SKM-1 (cell line): ENCODE results near the gene S100A14.

Experiments used
- DNase-seq: peaks from one replicate; lab custom pipeline; 2025; ENCODE audit not compliant: unreplicated experiment; lab: John Stamatoyannopoulos, UW

The S100A14 gene

GRCh38 chr1:153566414-153567371 is 49.4 kb downstream of the S100A14 start:
- peak; percentile 98 for DNase-seq

GRCh38 chr1:153565529-153566374 is 50.4 kb downstream of the S100A14 start, which contains the start of gene S100A2:
S100A2 (minus strand) TSS chr1:153565844; CDS start chr1:153563877, 1,967 bp downstream.
- DNase-seq: no peak
